CD4-positive, alpha-beta T cell treated with Interleukin-6 for 4 hours (primary cell): ENCODE data around the gene SH3GLB1.

Experiments used
- DNase-seq: peaks from one replicate; pipeline ENCODE4 v3.0.0-alpha.2; 2020; ENCODE audit warnings: mixed read lengths

The SH3GLB1 gene

GRCh38 chr1:86739648-86740509, 35.5 kb downstream of the SH3GLB1 start:
- peak; percentile 17 for DNase-seq

- peak; percentile 70 for DNase-seq
These were observed 37.7 kb downstream of the SH3GLB1 start for GRCh38 chr1:86741947-86742572.

GRCh38 chr1:86747304-86747703, 42.9 kb downstream of the SH3GLB1 start:
- no peak for DNase-seq

- no peak for DNase-seq
These were observed 44.4 kb downstream of the SH3GLB1 start for GRCh38 chr1:86748622-86749373.

- no peak for DNase-seq
These were observed 45.7 kb downstream of the SH3GLB1 start for GRCh38 chr1:86750076-86750475.

- DNase-seq: no peak
These were observed 46.2 kb downstream of the SH3GLB1 start for GRCh38 chr1:86750530-86750929.

GRCh38 chr1:86751923-86752322, 47.5 kb downstream of the SH3GLB1 start:
- no peak for DNase-seq

GRCh38 chr1:86753700-86754099, 49.3 kb downstream of the SH3GLB1 start:
- peak; percentile 30 for DNase-seq

GRCh38 chr1:86754265-86754974, 50.0 kb downstream of the SH3GLB1 start:
- no peak for DNase-seq

- no peak for DNase-seq
These were observed 51.7 kb downstream of the SH3GLB1 start for GRCh38 chr1:86756062-86756406.

GRCh38 chr1:86757272-86757984, 53.1 kb downstream of the SH3GLB1 start:
- no peak for DNase-seq

GRCh38 chr1:86758570-86758969, 54.2 kb downstream of the SH3GLB1 start:
- no peak for DNase-seq

- DNase-seq: no peak
These were observed 55.8 kb downstream of the SH3GLB1 start for GRCh38 chr1:86760199-86760598.

- DNase-seq: no peak
These were observed 58.0 kb downstream of the SH3GLB1 start for GRCh38 chr1:86762336-86762735.

GRCh38 chr1:86764523-86764922, 60.1 kb downstream of the SH3GLB1 start:
- no peak for DNase-seq

- DNase-seq: no peak
These were observed 60.7 kb downstream of the SH3GLB1 start for GRCh38 chr1:86765073-86765472.

GRCh38 chr1:86765674-86766073, 61.3 kb downstream of the SH3GLB1 start:
- no peak for DNase-seq

GRCh38 chr1:86768554-86768953, 64.2 kb downstream of the SH3GLB1 start:
- DNase-seq: no peak

GRCh38 chr1:86769065-86769464, 64.7 kb downstream of the SH3GLB1 start:
- DNase-seq: no peak

GRCh38 chr1:86773341-86774288, 69.2 kb downstream of the SH3GLB1 start:
- no peak for DNase-seq
